ENCODE results near the gene AUTS2.

Gene AUTS2

GRCh38 chr7:69603937-69604494, 5.7 kb downstream of the AUTS2 start:
- Histone ChIP-seq H3K4me3 (ENCODE audit: low read length) (no peak overlapping the region), H2AFZ (ENCODE audit: low read depth, low read length) (no peak overlapping the region), H3K27me3 (ENCODE audit: insufficient read depth, low read length) (no peaks in the 10 kb centered on the region), H3K36me3 (ENCODE audit: insufficient read depth, low read length) (no peaks in the 10 kb centered on the region), H3K9me3 (ENCODE audit: low read length) (no peaks in the 10 kb centered on the region), H3K4me1 (ENCODE audit: insufficient read depth, low read length) (peaks cover 42% of the 10 kb centered on the region)

GRCh38 chr7:69605070-69605469, 6.8 kb downstream of the AUTS2 start:
- Histone ChIP-seq H3K4me3 (ENCODE audit: low read length) (no peak overlapping the region), H3K4me1 (ENCODE audit: insufficient read depth, low read length) (peaks cover 45% of the 10 kb centered on the region), H3K27me3 (ENCODE audit: insufficient read depth, low read length) (no peaks in the 10 kb centered on the region), H2AFZ (ENCODE audit: low read depth, low read length) (no peak overlapping the region), H3K9me3 (ENCODE audit: low read length) (no peaks in the 10 kb centered on the region), H3K36me3 (ENCODE audit: insufficient read depth, low read length) (no peaks in the 10 kb centered on the region)

GRCh38 chr7:69605546-69605945, 7.3 kb downstream of the AUTS2 start:
- Histone ChIP-seq H2AFZ (ENCODE audit: low read depth, low read length) (no peak overlapping the region), H3K4me3 (ENCODE audit: low read length) (no peak overlapping the region), H3K4me1 (ENCODE audit: insufficient read depth, low read length) (peaks cover 50% of the 10 kb centered on the region), H3K9me3 (ENCODE audit: low read length) (no peaks in the 10 kb centered on the region), H3K36me3 (ENCODE audit: insufficient read depth, low read length) (no peaks in the 10 kb centered on the region), H3K27me3 (ENCODE audit: insufficient read depth, low read length) (no peaks in the 10 kb centered on the region)

DNA sequence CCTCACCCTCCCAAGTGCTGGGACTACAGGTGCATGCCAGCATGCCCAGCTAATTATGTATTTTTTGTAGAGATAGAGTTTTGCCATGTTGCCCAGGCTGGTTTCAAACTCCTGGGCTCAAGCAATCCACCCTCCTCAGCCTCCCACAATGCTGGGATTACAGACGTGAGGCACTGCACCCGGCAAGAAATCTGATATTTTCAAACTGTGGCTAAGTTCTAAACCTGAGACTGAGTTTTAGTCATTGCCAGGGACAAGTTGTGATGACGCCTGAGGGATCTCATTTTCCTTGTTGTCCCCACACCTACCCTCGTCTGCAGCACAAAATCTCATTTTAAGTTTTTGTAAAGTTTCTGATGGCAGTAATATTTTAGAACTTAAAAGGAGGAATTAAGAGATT, 9.8 kb downstream of the AUTS2 start:
- H2AFZ ChIP-seq (ENCODE audit: low read depth, low read length), result no peak overlapping the region
- H3K36me3 ChIP-seq (ENCODE audit: insufficient read depth, low read length), result no peaks in the 10 kb centered on the region
- no peaks in the 10 kb centered on the region for H3K27me3 ChIP-seq (ENCODE audit: insufficient read depth, low read length)
- H3K9me3 ChIP-seq (ENCODE audit: low read length), result no peaks in the 10 kb centered on the region
- no peak overlapping the region for H3K4me3 ChIP-seq (ENCODE audit: low read length)
- H3K4me1 ChIP-seq (ENCODE audit: insufficient read depth, low read length), result peaks cover 44% of the 10 kb centered on the region

DNA sequence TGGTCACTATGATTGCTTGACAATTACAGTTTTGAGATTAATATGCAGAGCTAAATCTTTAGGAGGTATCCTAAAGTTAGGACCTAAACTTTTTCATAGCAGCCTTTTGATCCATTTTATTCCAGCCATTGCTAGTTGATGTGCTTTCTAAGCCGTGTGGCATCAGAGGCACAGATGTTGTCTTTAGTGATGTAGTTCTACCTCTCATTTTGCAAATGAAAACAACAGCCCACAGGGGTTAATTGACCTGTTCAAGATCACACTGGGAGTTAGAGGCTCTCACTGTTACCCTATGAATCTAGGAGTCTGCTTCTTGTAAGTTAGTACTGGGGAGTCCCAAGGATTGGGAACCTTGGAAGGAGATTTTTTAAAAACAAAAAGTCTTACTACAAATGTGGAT, 10.6 kb downstream of the AUTS2 start:
- H3K36me3 ChIP-seq (ENCODE audit: insufficient read depth, low read length), result no peaks in the 10 kb centered on the region
- H3K27me3 ChIP-seq (ENCODE audit: insufficient read depth, low read length), result no peaks in the 10 kb centered on the region

GRCh38 chr7:69609541-69610373, 11.5 kb downstream of the AUTS2 start:
- Histone ChIP-seq H3K9me3 (ENCODE audit: low read length) (no peaks in the 10 kb centered on the region), H3K36me3 (ENCODE audit: insufficient read depth, low read length) (no peaks in the 10 kb centered on the region), H3K27me3 (ENCODE audit: insufficient read depth, low read length) (no peaks in the 10 kb centered on the region), H2AFZ (ENCODE audit: low read depth, low read length) (no peak overlapping the region), H3K4me1 (ENCODE audit: insufficient read depth, low read length) (peaks cover 33% of the 10 kb centered on the region), H3K4me3 (ENCODE audit: low read length) (no peak overlapping the region)

More for the DNA sequence above, 10.6 kb downstream of the AUTS2 start:
- Histone ChIP-seq H3K4me1 (ENCODE audit: insufficient read depth, low read length) (peaks cover 38% of the 10 kb centered on the region), H3K4me3 (ENCODE audit: low read length) (no peak overlapping the region), H2AFZ (ENCODE audit: low read depth, low read length) (no peak overlapping the region), H3K9me3 (ENCODE audit: low read length) (no peaks in the 10 kb centered on the region)

GRCh38 chr7:69610374-69611084, 12.3 kb downstream of the AUTS2 start:
- no peaks in the 10 kb centered on the region for H3K27me3 ChIP-seq (ENCODE audit: insufficient read depth, low read length)
- peaks cover 27% of the 10 kb centered on the region for H3K4me1 ChIP-seq (ENCODE audit: insufficient read depth, low read length)
- no peak overlapping the region for H2AFZ ChIP-seq (ENCODE audit: low read depth, low read length)
- no peaks in the 10 kb centered on the region for H3K9me3 ChIP-seq (ENCODE audit: low read length)
- no peak overlapping the region for H3K4me3 ChIP-seq (ENCODE audit: low read length)
- H3K36me3 ChIP-seq (ENCODE audit: insufficient read depth, low read length), result no peaks in the 10 kb centered on the region

DNA sequence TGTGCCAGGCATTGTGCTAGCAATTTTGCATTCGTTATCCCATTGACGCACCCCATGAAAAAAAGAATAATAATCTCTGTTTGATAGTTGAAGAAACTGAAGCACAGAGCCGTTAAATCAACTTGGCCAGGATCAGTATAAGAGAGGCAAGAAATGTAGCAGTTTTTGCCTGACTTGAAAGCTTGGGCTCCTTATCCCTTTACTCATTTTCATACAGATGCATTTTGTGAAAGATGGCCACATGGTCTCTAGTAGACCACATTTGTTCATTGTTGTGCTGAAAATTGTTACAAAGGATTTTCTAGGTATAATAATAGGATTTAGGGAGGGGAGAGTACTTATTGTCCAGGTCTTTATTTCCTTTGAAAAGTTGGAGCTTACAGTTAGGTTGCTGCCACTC, 14.7 kb downstream of the AUTS2 start:
- peaks cover 37% of the 10 kb centered on the region for H3K4me1 ChIP-seq (ENCODE audit: insufficient read depth, low read length)
- no peak overlapping the region for H2AFZ ChIP-seq (ENCODE audit: low read depth, low read length)
- no peak overlapping the region for H3K4me3 ChIP-seq (ENCODE audit: low read length)
- H3K36me3 ChIP-seq (ENCODE audit: insufficient read depth, low read length), result no peaks in the 10 kb centered on the region
- no peaks in the 10 kb centered on the region for H3K27me3 ChIP-seq (ENCODE audit: insufficient read depth, low read length)
- no peaks in the 10 kb centered on the region for H3K9me3 ChIP-seq (ENCODE audit: low read length)

DNA sequence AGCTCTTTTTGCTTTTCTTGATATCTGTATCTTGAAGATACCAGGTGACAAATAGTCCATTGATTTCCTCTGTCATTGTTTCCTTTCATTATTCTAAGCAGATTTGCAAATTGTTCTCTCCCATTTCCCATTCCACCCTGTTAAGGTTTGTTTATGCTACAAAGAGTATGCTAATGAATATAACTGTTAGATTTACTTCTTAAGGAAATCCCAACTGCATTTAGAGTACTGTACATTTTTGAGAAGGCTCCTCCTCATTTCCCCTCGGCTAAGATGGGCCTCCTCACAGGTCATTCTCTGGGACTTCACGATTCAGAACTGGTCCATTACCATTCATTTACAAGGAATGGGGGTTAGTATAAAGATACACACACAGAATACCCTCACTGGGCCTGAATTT, 15.6 kb downstream of the AUTS2 start:
- H3K36me3 ChIP-seq (ENCODE audit: insufficient read depth, low read length), result no peaks in the 10 kb centered on the region
- no peaks in the 10 kb centered on the region for H3K27me3 ChIP-seq (ENCODE audit: insufficient read depth, low read length)
- H2AFZ ChIP-seq (ENCODE audit: low read depth, low read length), result no peak overlapping the region
- H3K4me3 ChIP-seq (ENCODE audit: low read length), result no peak overlapping the region
- H3K4me1 ChIP-seq (ENCODE audit: insufficient read depth, low read length), result peaks cover 34% of the 10 kb centered on the region
- H3K9me3 ChIP-seq (ENCODE audit: low read length), result no peaks in the 10 kb centered on the region

DNA sequence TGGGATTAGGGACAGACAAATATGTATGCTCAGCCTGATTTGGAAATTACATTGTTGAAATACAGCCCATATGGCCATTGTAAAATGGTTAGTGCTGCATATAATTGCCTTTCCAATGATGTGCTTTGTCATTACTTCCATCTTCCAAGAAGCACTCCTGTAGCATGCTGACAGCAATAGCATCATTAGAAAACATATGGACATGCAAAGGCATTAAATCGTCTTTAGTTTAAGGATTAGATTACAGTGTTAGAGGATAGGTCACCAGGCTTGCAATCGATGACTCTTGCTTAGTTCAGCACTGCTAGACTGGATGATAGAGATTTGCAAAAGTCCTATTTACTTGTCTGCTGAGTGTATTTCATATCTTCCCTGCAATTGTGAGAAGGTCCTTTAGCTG, 17.4 kb downstream of the AUTS2 start:
- Histone ChIP-seq H3K36me3 (ENCODE audit: insufficient read depth, low read length) (no peaks in the 10 kb centered on the region), H2AFZ (ENCODE audit: low read depth, low read length) (no peak overlapping the region), H3K4me3 (ENCODE audit: low read length) (no peak overlapping the region), H3K27me3 (ENCODE audit: insufficient read depth, low read length) (no peaks in the 10 kb centered on the region), H3K4me1 (ENCODE audit: insufficient read depth, low read length) (peaks cover 38% of the 10 kb centered on the region), H3K9me3 (ENCODE audit: low read length) (no peaks in the 10 kb centered on the region)

GRCh38 chr7:69617364-69617763, 19.1 kb downstream of the AUTS2 start:
- Histone ChIP-seq H2AFZ (ENCODE audit: low read depth, low read length) (no peak overlapping the region), H3K9me3 (ENCODE audit: low read length) (no peaks in the 10 kb centered on the region), H3K4me1 (ENCODE audit: insufficient read depth, low read length) (peaks cover 43% of the 10 kb centered on the region), H3K27me3 (ENCODE audit: insufficient read depth, low read length) (no peaks in the 10 kb centered on the region), H3K36me3 (ENCODE audit: insufficient read depth, low read length) (no peaks in the 10 kb centered on the region), H3K4me3 (ENCODE audit: low read length) (no peak overlapping the region)

GRCh38 chr7:69619054-69619453, 20.8 kb downstream of the AUTS2 start:
- no peaks in the 10 kb centered on the region for H3K36me3 ChIP-seq (ENCODE audit: insufficient read depth, low read length)
- no peaks in the 10 kb centered on the region for H3K9me3 ChIP-seq (ENCODE audit: low read length)
- peaks cover 34% of the 10 kb centered on the region for H3K4me1 ChIP-seq (ENCODE audit: insufficient read depth, low read length)
- no peak overlapping the region for H2AFZ ChIP-seq (ENCODE audit: low read depth, low read length)
- H3K4me3 ChIP-seq (ENCODE audit: low read length), result no peak overlapping the region
- no peaks in the 10 kb centered on the region for H3K27me3 ChIP-seq (ENCODE audit: insufficient read depth, low read length)

GRCh38 chr7:69619635-69620034, 21.4 kb downstream of the AUTS2 start:
- H2AFZ ChIP-seq (ENCODE audit: low read depth, low read length), result no peak overlapping the region
- no peaks in the 10 kb centered on the region for H3K27me3 ChIP-seq (ENCODE audit: insufficient read depth, low read length)
- H3K36me3 ChIP-seq (ENCODE audit: insufficient read depth, low read length), result no peaks in the 10 kb centered on the region
- H3K4me1 ChIP-seq (ENCODE audit: insufficient read depth, low read length), result peaks cover 40% of the 10 kb centered on the region
- no peaks in the 10 kb centered on the region for H3K9me3 ChIP-seq (ENCODE audit: low read length)
- no peak overlapping the region for H3K4me3 ChIP-seq (ENCODE audit: low read length)

Measured in neuron (in vitro differentiated cells).